Measurements from ENCODE around the gene TECPR2.
A peak's percentile ranks its signal among the peaks of the same experiment; 100 is the strongest.

TECPR2 gene

GRCh38 chr14:102507081-102507856, 144.5 kb downstream of the TECPR2 start:
- no peak for TF ChIP-seq CTCF (IDR thresholded peaks at IDR 0.05)
- H2AFZ ChIP-seq = no peak overlapping the region
- H3K4me1 ChIP-seq = peaks cover 9% of the 10 kb centered on the region
- H3K9me3 ChIP-seq (ENCODE audit: control insufficient read depth, low read length) = no peaks in the 10 kb centered on the region
- no peak overlapping the region for H3K9ac ChIP-seq
- H3K4me2 ChIP-seq (ENCODE audit: low read length) = no peak overlapping the region
- no peaks in the 10 kb centered on the region for H3K36me3 ChIP-seq (ENCODE audit: control insufficient read depth, insufficient read depth, low read length)
- H3K79me2 ChIP-seq = no peaks in the 10 kb centered on the region
- no peaks in the 10 kb centered on the region for H3K27me3 ChIP-seq (ENCODE audit: control insufficient read depth, insufficient read depth, low read length)
- no peak overlapping the region for H3K4me3 ChIP-seq (ENCODE audit: low read depth, low read length)
- no peak overlapping the region for H3K27ac ChIP-seq

GRCh38 chr14:102507857-102508312, 145.1 kb downstream of the TECPR2 start:
- Histone ChIP-seq H3K36me3 (ENCODE audit: control insufficient read depth, insufficient read depth, low read length) (no peaks in the 10 kb centered on the region), H3K27ac (no peak overlapping the region), H3K27me3 (ENCODE audit: control insufficient read depth, insufficient read depth, low read length) (no peaks in the 10 kb centered on the region), H3K4me3 (ENCODE audit: low read depth, low read length) (peak overlapping the region; percentile 83), H3K9ac (no peak overlapping the region), H3K4me1 (peaks cover 9% of the 10 kb centered on the region), H3K79me2 (no peaks in the 10 kb centered on the region), H3K9me3 (ENCODE audit: control insufficient read depth, low read length) (no peaks in the 10 kb centered on the region), H2AFZ (no peak overlapping the region), H3K4me2 (ENCODE audit: low read length) (peak overlapping the region; percentile 97)
- TF ChIP-seq CTCF (IDR thresholded peaks at IDR 0.05) = no peak

GRCh38 chr14:102508410-102508773, 145.7 kb downstream of the TECPR2 start:
- H3K4me1 ChIP-seq = peaks cover 9% of the 10 kb centered on the region
- no peak for TF ChIP-seq CTCF (IDR thresholded peaks at IDR 0.05)

GRCh38 chr14:102508774-102509745, 146.3 kb downstream of the TECPR2 start:
- Histone ChIP-seq H3K4me2 (ENCODE audit: low read length) (peak overlapping the region; percentile 97), H3K27me3 (ENCODE audit: control insufficient read depth, insufficient read depth, low read length) (no peaks in the 10 kb centered on the region), H3K9me3 (ENCODE audit: control insufficient read depth, low read length) (no peaks in the 10 kb centered on the region), H3K36me3 (ENCODE audit: control insufficient read depth, insufficient read depth, low read length) (no peaks in the 10 kb centered on the region), H3K4me3 (ENCODE audit: low read depth, low read length) (peak overlapping the region; percentile 83), H3K79me2 (no peaks in the 10 kb centered on the region), H3K9ac (peak overlapping the region; percentile 53), H2AFZ (peak overlapping the region; percentile 90), H3K27ac (peak overlapping the region; percentile 75), H3K4me1 (peaks cover 9% of the 10 kb centered on the region)
- TF ChIP-seq CTCF (IDR thresholded peaks at IDR 0.05) = no peak

More at GRCh38 chr14:102508410-102508773, 145.7 kb downstream of the TECPR2 start:
- H3K4me2 ChIP-seq (ENCODE audit: low read length) = peak overlapping the region; percentile 97
- H3K27ac ChIP-seq = no peak overlapping the region
- no peaks in the 10 kb centered on the region for H3K36me3 ChIP-seq (ENCODE audit: control insufficient read depth, insufficient read depth, low read length)
- H3K9ac ChIP-seq = no peak overlapping the region
- no peak overlapping the region for H2AFZ ChIP-seq
- H3K27me3 ChIP-seq (ENCODE audit: control insufficient read depth, insufficient read depth, low read length) = no peaks in the 10 kb centered on the region
- H3K79me2 ChIP-seq = no peaks in the 10 kb centered on the region
- H3K9me3 ChIP-seq (ENCODE audit: control insufficient read depth, low read length) = no peaks in the 10 kb centered on the region
- H3K4me3 ChIP-seq (ENCODE audit: low read depth, low read length) = peak overlapping the region; percentile 83
